Epithelial cell of esophagus (primary cell): ENCODE data around the gene ID4.

ENCODE experiments used
- DNase-seq: peaks from one replicate; pipeline ENCODE4 v3.0.0; 2010; ENCODE audit warnings: low read depth
- H3K4me3 ChIP-seq: 2 replicates; pipeline ENCODE4 v1.5.1; 2011; ENCODE audit warnings: mild to moderate bottlenecking, low read length, control low read depth
- TF ChIP-seq, protein P1 (sequence below): IDR thresholded peaks from 2 replicates; pipeline ENCODE4 v1.5.1; 2011; ENCODE audit warnings: low read depth, mild to moderate bottlenecking, low read length, control low read depth, inconsistent platforms; ENCODE audit not compliant: insufficient read depth; ENCODE audit errors: missing control alignments

ID4 gene

DNA sequence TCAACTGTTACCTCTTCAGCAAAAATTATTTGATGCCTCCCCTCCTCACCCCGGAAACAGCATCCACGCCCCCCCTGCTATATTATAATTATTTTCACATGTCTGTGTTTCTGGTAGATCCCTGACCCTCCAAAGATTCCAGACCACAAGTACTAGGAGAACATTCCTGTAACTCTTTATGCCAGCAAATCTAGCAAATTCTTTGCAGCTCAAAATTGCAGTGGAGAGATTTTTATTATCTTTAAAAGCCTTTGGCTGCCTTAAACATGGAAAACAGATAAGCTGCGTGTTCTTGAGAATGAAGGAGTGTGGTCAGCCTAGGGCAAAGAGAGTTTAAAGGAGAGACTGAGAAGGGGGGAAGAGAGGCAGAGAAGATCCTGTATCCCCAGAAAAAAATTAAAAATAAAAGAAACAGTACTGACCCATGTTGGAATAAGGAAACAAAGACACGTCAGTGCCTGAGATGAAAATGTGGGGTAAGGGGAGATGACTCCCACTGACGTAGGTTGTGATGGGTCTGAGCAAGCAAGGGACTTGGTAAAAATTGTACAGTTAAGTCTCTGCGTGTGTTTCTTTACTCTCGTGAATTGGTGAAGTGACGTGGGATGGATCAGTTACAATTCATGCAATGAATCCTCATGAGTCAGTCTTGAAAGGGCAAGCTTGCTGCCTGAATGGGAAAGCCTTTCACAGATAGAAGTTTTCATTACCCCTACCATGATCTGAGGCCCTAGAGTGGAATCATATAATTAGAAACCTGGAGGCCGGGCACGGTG, 8.3 kb downstream of the ID4 start:
- DNase-seq = no peak
- TF ChIP-seq, protein P1, sequence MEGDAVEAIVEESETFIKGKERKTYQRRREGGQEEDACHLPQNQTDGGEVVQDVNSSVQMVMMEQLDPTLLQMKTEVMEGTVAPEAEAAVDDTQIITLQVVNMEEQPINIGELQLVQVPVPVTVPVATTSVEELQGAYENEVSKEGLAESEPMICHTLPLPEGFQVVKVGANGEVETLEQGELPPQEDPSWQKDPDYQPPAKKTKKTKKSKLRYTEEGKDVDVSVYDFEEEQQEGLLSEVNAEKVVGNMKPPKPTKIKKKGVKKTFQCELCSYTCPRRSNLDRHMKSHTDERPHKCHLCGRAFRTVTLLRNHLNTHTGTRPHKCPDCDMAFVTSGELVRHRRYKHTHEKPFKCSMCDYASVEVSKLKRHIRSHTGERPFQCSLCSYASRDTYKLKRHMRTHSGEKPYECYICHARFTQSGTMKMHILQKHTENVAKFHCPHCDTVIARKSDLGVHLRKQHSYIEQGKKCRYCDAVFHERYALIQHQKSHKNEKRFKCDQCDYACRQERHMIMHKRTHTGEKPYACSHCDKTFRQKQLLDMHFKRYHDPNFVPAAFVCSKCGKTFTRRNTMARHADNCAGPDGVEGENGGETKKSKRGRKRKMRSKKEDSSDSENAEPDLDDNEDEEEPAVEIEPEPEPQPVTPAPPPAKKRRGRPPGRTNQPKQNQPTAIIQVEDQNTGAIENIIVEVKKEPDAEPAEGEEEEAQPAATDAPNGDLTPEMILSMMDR = no peak
- H3K4me3 ChIP-seq = no peak overlapping the region

DNA sequence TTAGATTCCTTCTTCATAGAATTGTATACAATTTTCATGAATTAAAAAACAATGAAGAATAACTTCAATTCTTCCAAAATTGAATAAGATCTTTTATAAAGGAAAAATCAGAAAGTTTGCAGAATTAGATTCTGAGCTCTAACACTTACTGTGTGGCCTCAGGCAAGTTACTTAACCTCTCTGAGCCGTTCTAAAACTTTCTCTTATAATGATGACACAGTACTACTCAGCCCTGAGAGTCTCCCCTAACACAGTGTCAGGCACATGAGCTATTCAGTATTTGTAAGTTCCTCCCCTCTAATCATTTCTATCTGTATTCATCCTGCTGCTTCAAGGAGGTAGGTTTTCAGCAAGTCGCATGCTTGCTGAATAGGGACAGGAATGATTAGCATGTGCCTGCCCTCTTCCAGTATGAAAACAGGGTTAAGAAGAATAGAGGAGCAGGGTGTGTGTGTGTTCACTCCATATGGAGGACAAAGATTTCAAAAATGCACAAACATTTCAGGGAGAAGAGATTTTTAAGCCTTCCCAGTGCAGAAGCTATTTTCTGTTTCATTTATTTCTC, 11.4 kb downstream of the ID4 start:
- H3K4me3 ChIP-seq = no peak overlapping the region
- no peak for DNase-seq
- TF ChIP-seq, protein P1 = no peak

DNA sequence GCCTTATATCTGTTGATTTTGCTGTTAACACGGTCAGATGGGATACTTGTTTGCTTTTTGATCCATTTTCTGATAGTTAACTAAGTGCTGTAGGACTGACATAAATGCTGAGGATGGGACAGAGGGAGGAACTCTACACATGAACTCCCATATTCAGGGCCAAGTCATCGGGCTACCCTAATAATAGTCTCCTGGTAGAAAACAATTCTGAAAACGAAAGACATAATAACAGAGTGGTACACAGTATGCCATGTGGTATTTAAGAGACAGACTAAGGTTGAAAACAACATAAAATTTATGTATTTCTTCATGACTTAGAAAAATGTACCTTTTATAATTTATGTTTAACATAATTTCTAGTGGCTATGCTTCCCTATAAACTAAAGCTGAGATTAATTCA, 12.0 kb downstream of the ID4 start:
- no peak for DNase-seq
- TF ChIP-seq, protein P1 = no peak
- H3K4me3 ChIP-seq = no peak overlapping the region

DNA sequence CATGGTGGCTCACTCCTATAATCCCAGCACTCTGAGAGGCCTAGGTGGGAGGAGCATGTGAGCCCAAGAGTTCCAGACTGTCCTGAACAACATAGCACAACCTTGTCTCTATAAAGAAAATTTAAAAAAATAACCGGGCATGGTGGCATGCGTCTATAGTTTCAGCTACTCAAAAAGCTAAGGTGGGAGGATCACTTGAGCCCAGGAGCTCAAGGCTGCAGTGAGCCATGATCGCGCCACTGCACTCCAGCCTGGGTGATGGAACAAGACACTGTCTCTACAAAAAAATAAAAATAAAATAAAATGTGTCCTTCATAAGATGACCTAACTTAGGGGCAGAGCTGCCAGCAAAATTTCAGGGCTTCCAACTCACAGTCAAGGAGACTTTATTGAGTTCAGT, 12.6 kb downstream of the ID4 start:
- TF ChIP-seq, protein P1 = no peak
- no peak overlapping the region for H3K4me3 ChIP-seq
- DNase-seq = no peak

DNA sequence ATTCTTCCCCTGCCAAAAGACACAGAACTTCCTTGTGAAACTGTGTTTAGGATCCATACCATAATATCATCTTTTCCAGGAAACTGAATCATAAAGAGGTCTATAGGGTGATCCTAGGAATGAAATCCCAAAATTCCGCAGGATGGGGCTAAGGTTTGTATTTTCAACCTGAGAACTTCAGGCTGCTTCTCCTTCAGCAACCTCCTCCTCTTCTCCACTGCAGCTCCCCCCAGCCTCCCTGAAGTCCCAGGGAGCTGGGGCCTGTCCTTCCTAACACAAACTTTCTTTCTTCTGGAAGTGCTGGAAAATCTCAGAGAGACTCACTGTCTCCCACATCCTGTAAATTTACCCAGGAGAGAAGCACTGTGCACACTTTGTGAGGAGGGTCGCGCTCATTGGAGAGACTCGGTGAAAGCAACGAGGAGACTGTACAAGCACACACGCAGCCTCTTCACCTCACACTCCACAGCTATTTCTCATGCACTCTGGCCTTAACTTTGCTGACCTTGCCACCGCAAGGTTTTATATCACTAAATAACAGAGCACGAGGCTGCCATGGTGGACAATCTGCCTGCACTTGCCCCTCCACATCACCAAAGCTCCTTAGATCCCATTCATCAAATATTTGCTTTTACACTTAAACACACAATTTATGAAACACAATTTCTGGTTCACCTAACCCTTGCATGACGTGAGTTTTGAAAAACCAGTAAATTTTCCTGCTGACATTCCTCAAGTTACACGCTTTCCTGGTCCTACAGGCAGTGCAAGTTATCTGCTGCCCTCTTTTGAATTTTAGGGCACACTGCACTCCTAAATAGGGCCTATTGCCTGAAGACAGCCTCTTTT, 14.3 kb downstream of the ID4 start:
- DNase-seq = peak; percentile 73
- TF ChIP-seq, protein P1 = peak; percentile 98
- H3K4me3 ChIP-seq = no peak overlapping the region

DNA sequence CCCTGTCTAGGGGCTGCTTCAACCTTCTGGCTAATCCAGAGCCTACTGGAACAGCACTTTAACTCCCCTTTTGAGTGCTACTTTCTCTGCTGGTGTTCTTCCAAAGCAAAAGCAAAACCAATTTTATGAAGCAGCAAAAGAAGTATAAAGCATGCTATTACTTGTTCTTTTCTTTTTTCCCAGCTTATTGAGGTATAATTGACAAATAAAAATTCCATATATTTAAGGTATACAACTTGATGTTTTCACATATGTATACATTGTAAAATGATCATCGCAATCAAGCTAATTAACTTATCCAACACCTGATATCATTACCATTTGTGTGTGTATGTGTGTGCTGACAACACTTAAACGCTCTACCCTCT, 14.9 kb downstream of the ID4 start:
- no peak for DNase-seq
- TF ChIP-seq, protein P1 = no peak
- no peak overlapping the region for H3K4me3 ChIP-seq
